Measurements from ENCODE around the gene ENHO. TPM values are rescaled to one million over a fixed set of nuclear protein-coding genes. Genes with fewer than 3 reads are reported as not detected.

ENHO gene
- total and polyA plus RNA-seq, 12 donors: 0.32 to 1.2 (median 0.46) TPM; not detected in 4

- ATAC-seq: peak; percentile 44 to 78 (median 68)
- intact Hi-C loops (cut with DNase I): loop anchor here in 5 of 10 donors (1.0 to 5.0 kb wide), 6 partner anchors 44 to 145 kb away; no protein-coding TSS in a partner anchor
- H3K4me3 ChIP-seq: no peak overlapping the region
- H3K4me1 ChIP-seq: peaks cover 0 to 6% (median 0%) of the 10 kb centered on the region in 9 donors
- DNase-seq: peak; percentile 56 to 64
- TF ChIP-seq, protein P1, sequence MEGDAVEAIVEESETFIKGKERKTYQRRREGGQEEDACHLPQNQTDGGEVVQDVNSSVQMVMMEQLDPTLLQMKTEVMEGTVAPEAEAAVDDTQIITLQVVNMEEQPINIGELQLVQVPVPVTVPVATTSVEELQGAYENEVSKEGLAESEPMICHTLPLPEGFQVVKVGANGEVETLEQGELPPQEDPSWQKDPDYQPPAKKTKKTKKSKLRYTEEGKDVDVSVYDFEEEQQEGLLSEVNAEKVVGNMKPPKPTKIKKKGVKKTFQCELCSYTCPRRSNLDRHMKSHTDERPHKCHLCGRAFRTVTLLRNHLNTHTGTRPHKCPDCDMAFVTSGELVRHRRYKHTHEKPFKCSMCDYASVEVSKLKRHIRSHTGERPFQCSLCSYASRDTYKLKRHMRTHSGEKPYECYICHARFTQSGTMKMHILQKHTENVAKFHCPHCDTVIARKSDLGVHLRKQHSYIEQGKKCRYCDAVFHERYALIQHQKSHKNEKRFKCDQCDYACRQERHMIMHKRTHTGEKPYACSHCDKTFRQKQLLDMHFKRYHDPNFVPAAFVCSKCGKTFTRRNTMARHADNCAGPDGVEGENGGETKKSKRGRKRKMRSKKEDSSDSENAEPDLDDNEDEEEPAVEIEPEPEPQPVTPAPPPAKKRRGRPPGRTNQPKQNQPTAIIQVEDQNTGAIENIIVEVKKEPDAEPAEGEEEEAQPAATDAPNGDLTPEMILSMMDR (IDR thresholded peaks at IDR 0.05): peak; percentile 44 to 72 (median 67)
- 61 to 62% methylated on average over 16 of the region's 16 CpGs for WGBS, 2 donors
- H3K27ac ChIP-seq: no peak overlapping the region
- H3K9me3 ChIP-seq: no peaks in the 10 kb centered on the region
- no peaks in the 10 kb centered on the region for H3K36me3 ChIP-seq
- H3K27me3 ChIP-seq: peaks cover 0 to 9% (median 3%) of the 10 kb centered on the region in 7 donors
Observed at GRCh38 chr9:34546834-34547827, 24.3 kb upstream of the ENHO start.

GRCh38 chr9:34546102-34546833, 23.5 kb upstream of the ENHO start:
- 81 to 84% methylated on average over 7 of the region's 7 CpGs for WGBS, 2 donors
- peaks cover 0 to 9% (median 4%) of the 10 kb centered on the region in 7 donors for H3K27me3 ChIP-seq
- no peaks in the 10 kb centered on the region for H3K9me3 ChIP-seq
- DNase-seq (no peak), ATAC-seq (no peak)
- H3K27ac ChIP-seq: no peak overlapping the region
- no peaks in the 10 kb centered on the region for H3K36me3 ChIP-seq
- H3K4me1 ChIP-seq: peaks cover 0 to 6% (median 0%) of the 10 kb centered on the region in 9 donors
- TF ChIP-seq, protein P1 (IDR thresholded peaks at IDR 0.05): no peak
- no peak overlapping the region for H3K4me3 ChIP-seq
- intact Hi-C loops (cut with DNase I): loop anchor here in 5 of 10 donors (2.0 to 5.0 kb wide), 5 partner anchors 44 to 144 kb away; no protein-coding TSS in a partner anchor

- no peaks in the 10 kb centered on the region for H3K9me3 ChIP-seq
- H3K27ac ChIP-seq: no peak overlapping the region
- no peaks in the 10 kb centered on the region for H3K36me3 ChIP-seq
- TF ChIP-seq, protein P1 (IDR thresholded peaks at IDR 0.05): no peak
- 88 to 90% methylated on average over 6 of the region's 6 CpGs for WGBS, 2 donors
- DNase-seq (no peak), ATAC-seq (no peak)
- intact Hi-C loops (cut with DNase I): loop anchor here in 5 of 10 donors (2.0 to 5.0 kb wide), 5 partner anchors 43 to 143 kb away; no protein-coding TSS in a partner anchor
- H3K27me3 ChIP-seq: peaks cover 0 to 9% (median 4%) of the 10 kb centered on the region in 7 donors
- peaks cover 0 to 6% (median 0%) of the 10 kb centered on the region in 9 donors for H3K4me1 ChIP-seq
- no peak overlapping the region for H3K4me3 ChIP-seq
Observed at GRCh38 chr9:34545497-34545896, 22.7 kb upstream of the ENHO start.

DNA sequence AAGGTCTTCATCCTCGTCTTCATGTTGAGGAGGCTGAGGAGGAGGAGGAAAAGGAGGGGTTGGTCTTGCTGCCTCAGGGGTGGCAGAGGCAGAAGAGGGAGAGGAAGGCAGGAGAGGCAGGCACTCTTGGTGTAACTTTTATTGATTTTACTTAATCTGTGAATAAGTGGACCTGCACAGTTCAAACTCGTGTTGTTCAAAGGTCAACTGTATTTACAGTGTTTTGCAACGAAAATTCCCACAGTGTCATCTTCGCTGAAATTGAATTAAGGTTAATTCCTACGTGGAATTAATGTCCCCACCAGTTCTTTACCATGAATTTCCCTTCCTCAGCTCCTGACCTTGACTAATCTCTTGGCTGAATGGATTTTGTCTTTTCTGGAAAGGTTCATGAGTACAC, 21.2 kb upstream of the ENHO start:
- TF ChIP-seq, protein P1 (IDR thresholded peaks at IDR 0.05): no peak
- intact Hi-C loops (cut with DNase I): loop anchor here in 1 of 10 donors (2.0 kb wide), 1 partner anchor 107 kb away; no protein-coding TSS in a partner anchor
- H3K27ac ChIP-seq: no peak overlapping the region
- 72 to 78% methylated on average over 5 of the region's 5 CpGs for WGBS, 2 donors
- no peak overlapping the region for H3K4me3 ChIP-seq
- DNase-seq (no peak), ATAC-seq (no peak)
- no peaks in the 10 kb centered on the region for H3K36me3 ChIP-seq
- H3K9me3 ChIP-seq: no peaks in the 10 kb centered on the region
- peaks cover 0 to 9% (median 4%) of the 10 kb centered on the region in 7 donors for H3K27me3 ChIP-seq
- H3K4me1 ChIP-seq: peaks cover 0 to 6% (median 0%) of the 10 kb centered on the region in 9 donors
